Sigmoid colon (tissue), 4 donors: ENCODE data around the gene KCNAB1.

ENCODE experiments used
- CTCF ChIP-seq, 4 experiments: fragments of 450-650 bp in 3 of 4; fragments of 200-600 bp in 1 of 4; IDR thresholded peaks; one replicate each; pipeline ENCODE4 v1.5.1; 2016 to 2019; ENCODE audit warnings: antibody characterized with exemption in 4 of 4, mild to moderate bottlenecking in 3 of 4, moderate library complexity in 2 of 4
- POLR2A ChIP-seq, 2 donors: fragments of 450-650 bp; IDR thresholded peaks; one replicate each; pipeline ENCODE4 v1.6.1; 2016; ENCODE audit warnings: antibody characterized with exemption in 2 of 2, mild to moderate bottlenecking in 2 of 2, moderate library complexity in 2 of 2
- POLR2AphosphoS5 ChIP-seq, 4 donors: sonication (generic); formaldehyde crosslinking; IDR thresholded peaks; one replicate each; pipeline ENCODE4 v1.6.1; 2017; ENCODE audit warnings: antibody characterized with exemption in 4 of 4

GRCh38 chr3:156360963-156361362 is 240.6 kb downstream of the KCNAB1 start:
- TF ChIP-seq POLR2AphosphoS5 (IDR thresholded peaks at IDR 0.05) (no peak), CTCF (IDR thresholded peaks at IDR 0.05) (no peak), POLR2A (IDR thresholded peaks at IDR 0.05) (no peak)
